GM12872 (cell line): ENCODE results near the gene PPP2R2D.

Source experiments
- CTCF ChIP-seq: IDR thresholded peaks from 3 replicates; pipeline ENCODE4 v1.5.1; 2011; ENCODE audit warnings: low read depth, mild to moderate bottlenecking, low read length, moderate library complexity; ENCODE audit not compliant: insufficient read depth

Gene PPP2R2D

GRCh38 chr10:131936294-131936693, 35.5 kb downstream of the PPP2R2D start:
- no peak for TF ChIP-seq CTCF

GRCh38 chr10:131936736-131937135, 35.9 kb downstream of the PPP2R2D start:
- no peak for TF ChIP-seq CTCF

GRCh38 chr10:131937836-131938235, 37.0 kb downstream of the PPP2R2D start:
- TF ChIP-seq CTCF: no peak

GRCh38 chr10:131938681-131939080, 37.9 kb downstream of the PPP2R2D start:
- no peak for TF ChIP-seq CTCF

- no peak for TF ChIP-seq CTCF
Observed at GRCh38 chr10:131942455-131942854, 41.6 kb downstream of the PPP2R2D start.

GRCh38 chr10:131943021-131943814, 42.4 kb downstream of the PPP2R2D start:
- peak; percentile 45; the same call in 2 of the 3 replicates for TF ChIP-seq CTCF

- no peak for TF ChIP-seq CTCF
Observed at GRCh38 chr10:131944412-131944811, 43.6 kb downstream of the PPP2R2D start.
